Choroid plexus epithelial cell (primary cell): ENCODE data around the gene TBX4.

Experiments
- DNase-seq: peaks from one replicate; pipeline ENCODE4 v3.0.0-alpha.2; 2010; ENCODE audit warnings: low read depth
- H3K4me3 ChIP-seq: 2 replicates; pipeline ENCODE4 v1.5.1; 2011; ENCODE audit warnings: low read depth, mild to moderate bottlenecking, control low read depth, low read length, moderate library complexity
- CTCF ChIP-seq: conservative IDR thresholded peaks from 2 replicates; pipeline ENCODE4 v1.5.1; 2011; ENCODE audit warnings: low read depth, mild to moderate bottlenecking, control low read depth, inconsistent platforms, low read length, moderate library complexity

TBX4 gene

GRCh38 chr17:61405686-61406536 lies 46.3 kb upstream of the TBX4 start:
- TF ChIP-seq CTCF: no peak
- no peak overlapping the region for H3K4me3 ChIP-seq
- no peak for DNase-seq

- DNase-seq: no peak
- no peak for TF ChIP-seq CTCF
- H3K4me3 ChIP-seq: no peak overlapping the region
These were observed 45.7 kb upstream of the TBX4 start for GRCh38 chr17:61406537-61406845.

GRCh38 chr17:61406971-61407911 lies 45.0 kb upstream of the TBX4 start:
- no peak for DNase-seq
- H3K4me3 ChIP-seq: no peak overlapping the region
- TF ChIP-seq CTCF: no peak

- no peak overlapping the region for H3K4me3 ChIP-seq
- TF ChIP-seq CTCF: no peak
- no peak for DNase-seq
These were observed 43.8 kb upstream of the TBX4 start for GRCh38 chr17:61408151-61409041.

- H3K4me3 ChIP-seq: peak overlapping the region; percentile 64
- DNase-seq: peak; percentile 70
- peak; percentile 47 for TF ChIP-seq CTCF
These were observed 42.7 kb upstream of the TBX4 start for GRCh38 chr17:61409301-61410112.
